Stimulated activated CD8-positive, alpha-beta memory T cell treated with anti-CD3 and anti-CD28 coated beads, Interleukin-2, amount 100 ng/mL, for 48 hours (primary cell): ENCODE data around the gene IFITM1.
"Not testable (repeated sequence)": the region's sequence is repeated elsewhere in the genome, so short reads cannot be mapped to it uniquely, and the experiment has no call there.

Source experiments
- DNase-seq, 2 donors: peaks; one replicate each; pipeline ENCODE4 v3.0.0-alpha.2; 2020; ENCODE audit warnings: low read depth in 2 of 2

Gene IFITM1

GRCh38 chr11:313787-314553 is at the start of gene IFITM1:
Gene IFITM1, plus strand, starts transcription at chr11:314040. Its CDS starts 131 bp downstream, at chr11:314171.
- no peak for DNase-seq

GRCh38 chr11:266676-267439 is 47.0 kb upstream of the IFITM1 start:
- DNase-seq = no peak

- DNase-seq = peak in 1 of 2 donors; percentile 51
These were observed 46.3 kb upstream of the IFITM1 start for GRCh38 chr11:267491-267994.

GRCh38 chr11:268716-269145 is 45.1 kb upstream of the IFITM1 start:
- not testable (repeated sequence) for DNase-seq

GRCh38 chr11:269146-269890 is 44.5 kb upstream of the IFITM1 start:
- peak in 1 of 2 donors; percentile 36 for DNase-seq

GRCh38 chr11:270451-271318 is 43.2 kb upstream of the IFITM1 start:
- DNase-seq = no peak

GRCh38 chr11:271319-271715 is 42.5 kb upstream of the IFITM1 start:
- DNase-seq = no peak

GRCh38 chr11:272195-272930 is 41.5 kb upstream of the IFITM1 start:
- DNase-seq = no peak

- no peak for DNase-seq
These were observed 41.0 kb upstream of the IFITM1 start for GRCh38 chr11:272931-273198.

GRCh38 chr11:276219-276618 is 37.6 kb upstream of the IFITM1 start:
- DNase-seq = no peak

- no peak for DNase-seq
These were observed 35.6 kb upstream of the IFITM1 start, which contains the start of gene NLRP6 for GRCh38 chr11:278001-278951. Gene NLRP6, plus strand, starts transcription at chr11:278407. Its CDS starts 163 bp downstream, at chr11:278570.

GRCh38 chr11:279040-279965 is 34.5 kb upstream of the IFITM1 start:
- DNase-seq = no peak

GRCh38 chr11:279966-280705 is 33.7 kb upstream of the IFITM1 start:
- no peak for DNase-seq

GRCh38 chr11:280706-281485 is 32.9 kb upstream of the IFITM1 start:
- DNase-seq = no peak

GRCh38 chr11:281486-282161 is 32.2 kb upstream of the IFITM1 start:
- no peak for DNase-seq

- no peak for DNase-seq
These were observed 31.7 kb upstream of the IFITM1 start for GRCh38 chr11:282171-282570.
